NCI-H1436 treated with DMSO at 0.1 percent for 48 hours (cell line): ENCODE measurements around the gene CYP26B1.

Source experiments
- DNase-seq: peaks from one replicate; lab custom pipeline; 2025; lab: John Stamatoyannopoulos, UW

The CYP26B1 gene

GRCh38 chr2:72147303-72147971 is at the start of gene CYP26B1:
Gene CYP26B1 (minus strand): TSS chr2:72147862. CDS start chr2:72147834, 28 bp downstream.
- no peak for DNase-seq

GRCh38 chr2:72193723-72194122 is 46.1 kb upstream of the CYP26B1 start:
- DNase-seq, result no peak

GRCh38 chr2:72191441-72191840 is 43.8 kb upstream of the CYP26B1 start:
- DNase-seq, result no peak

GRCh38 chr2:72185206-72185605 is 37.5 kb upstream of the CYP26B1 start:
- no peak for DNase-seq

GRCh38 chr2:72183466-72183865 is 35.8 kb upstream of the CYP26B1 start:
- DNase-seq, result no peak

GRCh38 chr2:72183016-72183415 is 35.4 kb upstream of the CYP26B1 start:
- no peak for DNase-seq

- DNase-seq, result no peak
These were observed 34.9 kb upstream of the CYP26B1 start for GRCh38 chr2:72182547-72182946.

GRCh38 chr2:72181616-72182015 is 34.0 kb upstream of the CYP26B1 start:
- DNase-seq, result no peak

GRCh38 chr2:72180351-72180750 is 32.7 kb upstream of the CYP26B1 start:
- DNase-seq, result no peak

GRCh38 chr2:72178551-72178950 is 30.9 kb upstream of the CYP26B1 start:
- DNase-seq, result no peak

- no peak for DNase-seq
These were observed 28.6 kb upstream of the CYP26B1 start for GRCh38 chr2:72176281-72176680.

- DNase-seq, result no peak
These were observed 28.0 kb upstream of the CYP26B1 start for GRCh38 chr2:72175636-72176035.

- DNase-seq, result no peak
These were observed 26.1 kb upstream of the CYP26B1 start for GRCh38 chr2:72173640-72174321.

- no peak for DNase-seq
These were observed 24.8 kb upstream of the CYP26B1 start for GRCh38 chr2:72172478-72172877.

- DNase-seq, result no peak
These were observed 18.6 kb upstream of the CYP26B1 start for GRCh38 chr2:72166279-72166678.

- DNase-seq, result no peak
These were observed 18.1 kb upstream of the CYP26B1 start for GRCh38 chr2:72165792-72166191.

GRCh38 chr2:72162574-72162973 is 14.9 kb upstream of the CYP26B1 start:
- no peak for DNase-seq

GRCh38 chr2:72159211-72159993 is 11.7 kb upstream of the CYP26B1 start:
- no peak for DNase-seq

GRCh38 chr2:72157871-72158771 is 10.5 kb upstream of the CYP26B1 start:
- no peak for DNase-seq

- no peak for DNase-seq
These were observed 9.2 kb upstream of the CYP26B1 start for GRCh38 chr2:72156872-72157271.

GRCh38 chr2:72155737-72156136 is 8.1 kb upstream of the CYP26B1 start:
- DNase-seq, result no peak

GRCh38 chr2:72155151-72155550 is 7.5 kb upstream of the CYP26B1 start:
- DNase-seq, result no peak
